Gastrocnemius medialis (tissue), 4 donors: ENCODE data around the gene NDUFA8.

Experiments used
- POLR2A ChIP-seq, 2 donors: fragments of 450-650 bp; IDR thresholded peaks; one replicate each; pipeline ENCODE4 v1.6.1; 2017; ENCODE audit warnings: antibody characterized with exemption in 2 of 2, mild to moderate bottlenecking in 2 of 2, moderate library complexity in 2 of 2
- TF ChIP-seq, protein P1 (sequence below), 5 experiments: fragments of 450-650 bp in 3 of 5; fragments of 200-600 bp in 2 of 5; sonication (generic) in 2 of 5; IDR thresholded peaks in 4 of 5; conservative IDR thresholded peaks in 1 of 5; 1 replicate in 4 of 5; 2 replicates in 1 of 5; pipeline ENCODE4 v1.5.1; 2016 to 2019; ENCODE audit warnings: antibody characterized with exemption in 5 of 5, mild to moderate bottlenecking in 3 of 5, moderate library complexity in 3 of 5

GRCh38 chr9:122143876-122144405, 15.6 kb downstream of the NDUFA8 start:
- TF ChIP-seq, protein P1, sequence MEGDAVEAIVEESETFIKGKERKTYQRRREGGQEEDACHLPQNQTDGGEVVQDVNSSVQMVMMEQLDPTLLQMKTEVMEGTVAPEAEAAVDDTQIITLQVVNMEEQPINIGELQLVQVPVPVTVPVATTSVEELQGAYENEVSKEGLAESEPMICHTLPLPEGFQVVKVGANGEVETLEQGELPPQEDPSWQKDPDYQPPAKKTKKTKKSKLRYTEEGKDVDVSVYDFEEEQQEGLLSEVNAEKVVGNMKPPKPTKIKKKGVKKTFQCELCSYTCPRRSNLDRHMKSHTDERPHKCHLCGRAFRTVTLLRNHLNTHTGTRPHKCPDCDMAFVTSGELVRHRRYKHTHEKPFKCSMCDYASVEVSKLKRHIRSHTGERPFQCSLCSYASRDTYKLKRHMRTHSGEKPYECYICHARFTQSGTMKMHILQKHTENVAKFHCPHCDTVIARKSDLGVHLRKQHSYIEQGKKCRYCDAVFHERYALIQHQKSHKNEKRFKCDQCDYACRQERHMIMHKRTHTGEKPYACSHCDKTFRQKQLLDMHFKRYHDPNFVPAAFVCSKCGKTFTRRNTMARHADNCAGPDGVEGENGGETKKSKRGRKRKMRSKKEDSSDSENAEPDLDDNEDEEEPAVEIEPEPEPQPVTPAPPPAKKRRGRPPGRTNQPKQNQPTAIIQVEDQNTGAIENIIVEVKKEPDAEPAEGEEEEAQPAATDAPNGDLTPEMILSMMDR (IDR thresholded peaks at IDR 0.05 in 4 of 5, conservative IDR thresholded peaks at IDR 0.05 in 1 of 5), result no peak
- TF ChIP-seq POLR2A (IDR thresholded peaks at IDR 0.05), result no peak
